HL-60 (cell line): Measurements from ENCODE around the gene ZSCAN21.

Experiments used
- DNase-seq, 2 experiments: peaks; one replicate each; pipeline ENCODE4 v3.0.0-alpha.2; 2010 to 2020; ENCODE audit warnings: low read depth in 1 of 2, low spot score in 1 of 2
- H3K27ac ChIP-seq: fragments of 250-450 bp; sonication (Bioruptor Pico); replicated peaks from 2 replicates; pipeline ENCODE4 v1.5.1; 2020; ENCODE audit warnings: mild to moderate bottlenecking, moderate library complexity
- H3K27me3 ChIP-seq: fragments of 250-450 bp; sonication (Bioruptor Pico); 2 replicates; pipeline ENCODE4 v1.5.1; 2021; ENCODE audit warnings: mild to moderate bottlenecking, moderate library complexity; ENCODE audit not compliant: insufficient read depth, poor library complexity, severe bottlenecking
- H3K4me3 ChIP-seq: replicated peaks from 2 replicates; pipeline ENCODE4 v1.5.1; 2011; ENCODE audit warnings: mild to moderate bottlenecking, control low read depth, low read length; ENCODE audit not compliant: insufficient read depth
- GABPA ChIP-seq: IDR thresholded peaks from 2 replicates; pipeline ENCODE4 v1.6.1; 2012; ENCODE audit warnings: low read depth
- POLR2AphosphoS5 ChIP-seq: IDR thresholded peaks from 2 replicates; pipeline ENCODE4 v1.6.1; 2012; ENCODE audit warnings: low read depth
- SPI1 ChIP-seq: IDR thresholded peaks from 2 replicates; pipeline ENCODE4 v1.6.1; 2012; ENCODE audit warnings: low read depth, mild to moderate bottlenecking, borderline replicate concordance
- TF ChIP-seq, protein P1 (sequence below): IDR thresholded peaks from 2 replicates; pipeline ENCODE4 v1.6.1; 2012; ENCODE audit warnings: low read depth; ENCODE audit not compliant: insufficient replicate concordance
- TF ChIP-seq, protein P2 (sequence below): IDR thresholded peaks from one replicate; pipeline ENCODE4 v1.5.1; 2011; ENCODE audit warnings: low read length, control low read depth, inconsistent platforms; ENCODE audit not compliant: insufficient read depth

The ZSCAN21 gene

DNA sequence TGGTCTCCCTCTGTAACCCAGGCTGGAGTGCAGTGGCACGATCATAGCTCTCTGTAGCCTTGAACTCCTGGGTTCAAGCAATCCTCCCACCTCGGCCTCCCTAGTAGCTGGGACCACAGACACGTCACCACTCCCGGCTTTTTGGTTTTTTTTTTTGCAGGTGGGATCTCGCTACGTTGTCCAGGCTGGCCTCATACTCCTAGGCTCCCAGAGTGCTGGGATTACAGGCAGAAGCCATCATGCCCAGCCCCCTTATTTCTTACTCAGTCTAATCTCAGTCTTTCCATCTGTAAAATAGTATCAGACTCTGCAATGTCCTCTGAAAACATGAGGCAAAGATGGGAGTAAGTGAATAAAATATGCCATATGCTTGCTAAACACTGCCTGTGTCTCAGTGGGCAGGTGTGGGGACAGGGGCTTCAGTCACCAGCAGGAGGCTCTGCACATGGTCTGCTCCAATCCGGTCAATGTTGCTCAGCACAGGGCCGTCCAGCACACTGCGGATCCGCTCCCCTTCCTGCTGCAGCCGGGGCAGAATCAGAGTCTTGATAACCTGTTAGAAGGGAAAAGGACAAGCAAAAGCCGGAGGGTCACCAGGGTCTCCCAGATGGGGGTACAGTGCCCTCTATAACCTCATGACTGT lies 60.1 kb downstream of the ZSCAN21 start:
- Histone ChIP-seq H3K27ac (no peak overlapping the region), H3K27me3 (no peaks in the 10 kb centered on the region), H3K4me3 (no peak overlapping the region)
- no peak for DNase-seq
- TF ChIP-seq, protein P1, sequence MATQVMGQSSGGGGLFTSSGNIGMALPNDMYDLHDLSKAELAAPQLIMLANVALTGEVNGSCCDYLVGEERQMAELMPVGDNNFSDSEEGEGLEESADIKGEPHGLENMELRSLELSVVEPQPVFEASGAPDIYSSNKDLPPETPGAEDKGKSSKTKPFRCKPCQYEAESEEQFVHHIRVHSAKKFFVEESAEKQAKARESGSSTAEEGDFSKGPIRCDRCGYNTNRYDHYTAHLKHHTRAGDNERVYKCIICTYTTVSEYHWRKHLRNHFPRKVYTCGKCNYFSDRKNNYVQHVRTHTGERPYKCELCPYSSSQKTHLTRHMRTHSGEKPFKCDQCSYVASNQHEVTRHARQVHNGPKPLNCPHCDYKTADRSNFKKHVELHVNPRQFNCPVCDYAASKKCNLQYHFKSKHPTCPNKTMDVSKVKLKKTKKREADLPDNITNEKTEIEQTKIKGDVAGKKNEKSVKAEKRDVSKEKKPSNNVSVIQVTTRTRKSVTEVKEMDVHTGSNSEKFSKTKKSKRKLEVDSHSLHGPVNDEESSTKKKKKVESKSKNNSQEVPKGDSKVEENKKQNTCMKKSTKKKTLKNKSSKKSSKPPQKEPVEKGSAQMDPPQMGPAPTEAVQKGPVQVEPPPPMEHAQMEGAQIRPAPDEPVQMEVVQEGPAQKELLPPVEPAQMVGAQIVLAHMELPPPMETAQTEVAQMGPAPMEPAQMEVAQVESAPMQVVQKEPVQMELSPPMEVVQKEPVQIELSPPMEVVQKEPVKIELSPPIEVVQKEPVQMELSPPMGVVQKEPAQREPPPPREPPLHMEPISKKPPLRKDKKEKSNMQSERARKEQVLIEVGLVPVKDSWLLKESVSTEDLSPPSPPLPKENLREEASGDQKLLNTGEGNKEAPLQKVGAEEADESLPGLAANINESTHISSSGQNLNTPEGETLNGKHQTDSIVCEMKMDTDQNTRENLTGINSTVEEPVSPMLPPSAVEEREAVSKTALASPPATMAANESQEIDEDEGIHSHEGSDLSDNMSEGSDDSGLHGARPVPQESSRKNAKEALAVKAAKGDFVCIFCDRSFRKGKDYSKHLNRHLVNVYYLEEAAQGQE: no peak
- TF ChIP-seq, protein P2, sequence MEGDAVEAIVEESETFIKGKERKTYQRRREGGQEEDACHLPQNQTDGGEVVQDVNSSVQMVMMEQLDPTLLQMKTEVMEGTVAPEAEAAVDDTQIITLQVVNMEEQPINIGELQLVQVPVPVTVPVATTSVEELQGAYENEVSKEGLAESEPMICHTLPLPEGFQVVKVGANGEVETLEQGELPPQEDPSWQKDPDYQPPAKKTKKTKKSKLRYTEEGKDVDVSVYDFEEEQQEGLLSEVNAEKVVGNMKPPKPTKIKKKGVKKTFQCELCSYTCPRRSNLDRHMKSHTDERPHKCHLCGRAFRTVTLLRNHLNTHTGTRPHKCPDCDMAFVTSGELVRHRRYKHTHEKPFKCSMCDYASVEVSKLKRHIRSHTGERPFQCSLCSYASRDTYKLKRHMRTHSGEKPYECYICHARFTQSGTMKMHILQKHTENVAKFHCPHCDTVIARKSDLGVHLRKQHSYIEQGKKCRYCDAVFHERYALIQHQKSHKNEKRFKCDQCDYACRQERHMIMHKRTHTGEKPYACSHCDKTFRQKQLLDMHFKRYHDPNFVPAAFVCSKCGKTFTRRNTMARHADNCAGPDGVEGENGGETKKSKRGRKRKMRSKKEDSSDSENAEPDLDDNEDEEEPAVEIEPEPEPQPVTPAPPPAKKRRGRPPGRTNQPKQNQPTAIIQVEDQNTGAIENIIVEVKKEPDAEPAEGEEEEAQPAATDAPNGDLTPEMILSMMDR: no peak
- TF ChIP-seq POLR2AphosphoS5: no peak
- TF ChIP-seq GABPA: no peak
- no peak for TF ChIP-seq SPI1

DNA sequence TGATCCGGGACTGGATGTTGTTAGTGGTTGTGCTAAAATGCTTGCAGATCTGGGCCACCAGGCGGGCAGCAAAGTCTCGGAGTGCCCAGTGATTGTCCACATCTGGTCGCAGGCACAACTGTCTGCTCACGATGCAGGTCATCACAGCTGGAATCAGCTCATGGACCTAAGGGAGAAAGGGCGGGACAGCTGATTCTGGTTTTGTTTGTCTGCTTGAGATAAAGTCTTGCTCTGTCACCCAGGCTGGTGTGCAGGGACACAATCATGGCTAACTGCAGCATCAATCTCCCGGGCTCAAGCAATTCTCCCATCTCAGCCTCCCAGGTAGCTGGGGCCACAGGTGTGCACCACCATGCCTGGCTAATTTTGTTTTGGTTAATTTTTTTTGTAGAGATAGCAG lies 61.6 kb downstream of the ZSCAN21 start:
- no peak overlapping the region for H3K27ac ChIP-seq
- TF ChIP-seq, protein P2: no peak
- TF ChIP-seq POLR2AphosphoS5: no peak
- TF ChIP-seq, protein P1: no peak
- no peak for TF ChIP-seq GABPA

DNA sequence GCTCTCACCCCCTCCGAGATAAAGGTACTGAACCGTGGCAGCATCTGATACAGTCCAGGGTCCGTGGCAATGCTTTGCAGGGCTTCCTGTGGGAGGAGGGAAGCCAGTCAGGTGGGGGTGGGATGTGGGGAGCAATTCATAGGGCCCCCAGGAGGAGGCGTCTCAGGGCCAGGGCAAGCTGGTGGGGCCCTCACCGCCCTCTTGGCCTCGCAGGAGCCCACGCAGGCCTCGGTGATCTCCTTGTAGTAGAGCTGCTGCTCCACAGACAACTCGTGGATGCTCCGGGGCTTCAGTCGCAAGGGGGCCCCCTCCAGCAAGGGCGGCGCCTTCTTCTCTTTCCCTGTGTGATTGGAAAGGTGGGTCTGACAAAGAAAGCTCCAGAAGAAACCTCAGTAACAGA lies 62.3 kb downstream of the ZSCAN21 start:
- no peak overlapping the region for H3K4me3 ChIP-seq
- DNase-seq: no peak
- H3K27me3 ChIP-seq: no peaks in the 10 kb centered on the region
- TF ChIP-seq GABPA (no peak), SPI1 (no peak), POLR2AphosphoS5 (no peak)
- TF ChIP-seq, protein P1: no peak
- TF ChIP-seq, protein P2: no peak
- no peak overlapping the region for H3K27ac ChIP-seq

More for the DNA sequence above, 61.6 kb downstream of the ZSCAN21 start:
- H3K27me3 ChIP-seq: no peaks in the 10 kb centered on the region
- DNase-seq: no peak
- H3K4me3 ChIP-seq: no peak overlapping the region
